HG02588 (cell line): ENCODE results near the gene HES3.

Experiments used
- ATAC-seq: cut with Tn5 transposase; IDR thresholded peaks from one replicate; pipeline ENCODE4 v1.9.1; 2021; ENCODE audit warnings: mild to moderate bottlenecking, moderate library complexity; ENCODE audit not compliant: unreplicated experiment

HES3 gene

GRCh38 chr1:6276811-6277555, 33.0 kb downstream of the HES3 start:
- no peak for ATAC-seq

- no peak for ATAC-seq
These were observed 34.3 kb downstream of the HES3 start for GRCh38 chr1:6278263-6278662.

GRCh38 chr1:6279066-6279465, 35.1 kb downstream of the HES3 start:
- ATAC-seq, result no peak

GRCh38 chr1:6279613-6280383, 35.8 kb downstream of the HES3 start:
- no peak for ATAC-seq

- no peak for ATAC-seq
These were observed 36.9 kb downstream of the HES3 start for GRCh38 chr1:6280761-6281451.

GRCh38 chr1:6281511-6282402, 37.8 kb downstream of the HES3 start:
- ATAC-seq, result no peak

- no peak for ATAC-seq
These were observed 38.7 kb downstream of the HES3 start for GRCh38 chr1:6282577-6283270.

- no peak for ATAC-seq
These were observed 41.4 kb downstream of the HES3 start for GRCh38 chr1:6285336-6285735.

- ATAC-seq, result no peak
These were observed 42.3 kb downstream of the HES3 start for GRCh38 chr1:6286266-6286665.

- ATAC-seq, result no peak
These were observed 43.0 kb downstream of the HES3 start for GRCh38 chr1:6287029-6287428.

- no peak for ATAC-seq
These were observed 43.5 kb downstream of the HES3 start for GRCh38 chr1:6287431-6287886.

- no peak for ATAC-seq
These were observed 44.0 kb downstream of the HES3 start for GRCh38 chr1:6288026-6288425.

- ATAC-seq, result no peak
These were observed 44.7 kb downstream of the HES3 start for GRCh38 chr1:6288665-6289064.

- no peak for ATAC-seq
These were observed 48.1 kb downstream of the HES3 start for GRCh38 chr1:6292102-6292501.

- ATAC-seq, result no peak
These were observed 50.3 kb downstream of the HES3 start for GRCh38 chr1:6294080-6294889.

GRCh38 chr1:6294890-6295556, 51.0 kb downstream of the HES3 start:
- ATAC-seq, result no peak
